Activated T-cell treated with anti-CD3 and anti-CD28 coated beads, Interleukin-2, amount 50 U/mL, for 4 hours (primary cell): Measurements from ENCODE around the gene PLIN4. TPM values are rescaled to one million over a fixed set of nuclear protein-coding genes. Genes with fewer than 3 reads are reported as not detected.
A peak's percentile ranks its signal among the peaks of the same experiment; 100 is the strongest.
"Not testable (repeated sequence)": the region's sequence is repeated elsewhere in the genome, so short reads cannot be mapped to it uniquely, and the experiment has no call there.

ENCODE experiments used
- ATAC-seq, 2 donors: fragments of 200-7000 bp; cut with Tn5 transposase; one replicate each; pipeline ENCODE4 v1.10.0; 2021
- DNase-seq: peaks from one replicate; pipeline ENCODE4 v3.0.0-alpha.2; 2020
- H3K27me3 Mint-ChIP-seq: one replicate; pipeline ENCODE4 v1.8.0; 2021; ENCODE audit warnings: low read depth, mixed read lengths
- H3K36me3 Mint-ChIP-seq: one replicate; pipeline ENCODE4 v1.8.0; 2022; ENCODE audit warnings: mixed read lengths; ENCODE audit not compliant: insufficient read depth
- H3K4me1 Mint-ChIP-seq: one replicate; pipeline ENCODE4 v1.8.0; 2021; ENCODE audit warnings: low read depth, mixed read lengths
- H3K4me3 Mint-ChIP-seq: one replicate; pipeline ENCODE4 v1.8.0; 2021; ENCODE audit warnings: mild to moderate bottlenecking, moderate library complexity, mixed read lengths
- H3K9me3 Mint-ChIP-seq: one replicate; pipeline ENCODE4 v1.8.0; 2021; ENCODE audit warnings: mixed read lengths
- total RNA-seq, 3 donors: library from RNA; stranded (reverse); gene quantifications; one replicate each; pipeline ENCODE4 v1.2.1, GENCODE V29; 2021

PLIN4 gene
- total RNA-seq, 3 donors from 2014 or later = 0.03 TPM; not detected in 2

DNA sequence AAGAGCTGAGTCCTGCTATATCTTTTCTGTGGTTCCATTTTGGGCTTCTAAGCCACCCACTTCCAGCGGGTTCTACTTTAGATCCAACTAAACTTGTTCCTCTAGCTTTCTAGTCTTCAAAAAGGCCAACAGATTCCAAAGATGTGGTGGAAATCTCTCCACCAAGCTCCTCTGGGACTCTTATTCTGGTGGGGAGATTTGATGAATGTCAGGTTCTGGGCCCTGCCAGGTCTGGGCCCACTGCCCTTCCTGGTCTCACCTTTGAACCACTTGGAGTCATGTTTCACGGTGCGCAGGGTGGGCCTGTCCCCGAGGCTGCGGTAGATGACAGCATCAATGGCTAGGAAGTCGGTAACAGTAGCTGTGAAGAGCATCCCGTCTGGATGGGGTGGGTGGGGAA, 36.4 kb upstream of the PLIN4 start:
- Mint-ChIP-seq H3K9me3 (no peaks in the 10 kb centered on the region), H3K27me3 (peaks cover 7% of the 10 kb centered on the region)

DNA sequence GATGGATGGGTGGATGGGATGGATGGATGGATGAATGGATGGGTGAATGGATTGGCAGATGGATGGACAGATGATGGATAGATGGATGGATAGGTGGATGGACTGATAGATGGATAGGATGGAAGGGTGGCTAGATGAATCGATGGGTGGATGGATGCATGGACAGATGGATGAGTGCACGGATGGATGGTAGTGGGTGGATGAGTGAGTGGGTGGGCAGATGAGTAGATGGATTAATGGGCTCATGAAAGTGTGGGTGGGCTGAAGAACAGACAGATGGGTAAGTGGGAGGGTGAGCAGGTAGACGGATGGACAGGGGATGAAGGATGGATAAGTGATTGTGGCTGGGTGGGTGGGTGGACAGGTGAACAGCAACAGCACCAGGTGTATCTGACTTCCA, 35.5 kb upstream of the PLIN4 start:
- DNase-seq = no peak
- Mint-ChIP-seq H3K4me3 (no peak overlapping the region), H3K36me3 (no peaks in the 10 kb centered on the region), H3K4me1 (no peaks in the 10 kb centered on the region), H3K9me3 (no peaks in the 10 kb centered on the region), H3K27me3 (peaks cover 9% of the 10 kb centered on the region)
- no peak for ATAC-seq

More for the DNA sequence above, 36.4 kb upstream of the PLIN4 start:
- Mint-ChIP-seq H3K36me3 (no peaks in the 10 kb centered on the region), H3K4me1 (no peaks in the 10 kb centered on the region), H3K4me3 (no peak overlapping the region)
- ATAC-seq = no peak
- DNase-seq = no peak

DNA sequence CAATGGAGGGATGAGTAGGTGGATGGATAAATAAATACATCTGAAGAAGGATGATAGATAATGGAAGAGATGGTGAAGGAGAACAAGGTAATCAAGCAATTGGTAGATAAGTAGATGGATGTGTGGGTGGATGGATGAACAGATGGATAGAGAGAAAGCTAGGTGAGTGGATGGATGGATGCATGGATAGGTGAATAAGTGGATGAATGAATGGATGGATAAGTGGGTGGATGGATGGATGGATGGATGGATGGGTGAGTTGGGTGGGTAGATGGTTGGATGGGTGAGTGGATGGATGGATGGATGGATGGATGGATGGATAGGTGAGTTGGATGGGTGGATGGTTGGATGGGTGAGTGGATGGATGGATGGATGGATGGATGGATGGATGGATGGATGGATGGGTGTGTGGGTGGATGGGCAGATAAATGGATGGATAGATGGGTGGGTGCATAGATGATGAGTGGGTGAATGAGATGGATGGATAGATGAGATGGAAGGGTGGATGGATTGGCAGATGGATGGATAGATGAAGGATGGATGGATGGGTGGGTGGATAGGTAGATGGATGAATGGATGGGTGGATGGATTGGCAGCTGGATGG, 34.9 kb upstream of the PLIN4 start:
- no peak overlapping the region for H3K4me3 Mint-ChIP-seq
- ATAC-seq (no peak), DNase-seq (no peak)
- H3K27me3 Mint-ChIP-seq = peaks cover 9% of the 10 kb centered on the region
- no peaks in the 10 kb centered on the region for H3K9me3 Mint-ChIP-seq
- H3K4me1 Mint-ChIP-seq = no peaks in the 10 kb centered on the region
- H3K36me3 Mint-ChIP-seq = no peaks in the 10 kb centered on the region

DNA sequence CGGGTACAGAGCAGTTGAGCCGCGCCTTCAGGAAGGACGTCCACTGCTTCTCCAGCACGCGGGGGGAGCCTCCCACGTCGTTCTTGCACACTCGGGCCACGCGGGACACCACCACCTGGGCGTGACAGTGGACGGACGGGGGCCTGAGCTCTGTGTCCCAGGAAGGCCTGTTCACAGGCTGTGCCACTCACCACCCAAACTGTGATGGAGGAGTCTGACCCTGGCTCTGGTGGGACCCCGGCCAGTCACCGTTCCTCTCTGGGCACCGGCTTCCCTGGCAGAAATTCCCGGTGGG, 34.2 kb upstream of the PLIN4 start:
- no peaks in the 10 kb centered on the region for H3K9me3 Mint-ChIP-seq
- no peak overlapping the region for H3K4me3 Mint-ChIP-seq
- H3K36me3 Mint-ChIP-seq = no peaks in the 10 kb centered on the region
- H3K4me1 Mint-ChIP-seq = no peaks in the 10 kb centered on the region
- no peak for DNase-seq
- no peak for ATAC-seq
- peaks cover 9% of the 10 kb centered on the region for H3K27me3 Mint-ChIP-seq

DNA sequence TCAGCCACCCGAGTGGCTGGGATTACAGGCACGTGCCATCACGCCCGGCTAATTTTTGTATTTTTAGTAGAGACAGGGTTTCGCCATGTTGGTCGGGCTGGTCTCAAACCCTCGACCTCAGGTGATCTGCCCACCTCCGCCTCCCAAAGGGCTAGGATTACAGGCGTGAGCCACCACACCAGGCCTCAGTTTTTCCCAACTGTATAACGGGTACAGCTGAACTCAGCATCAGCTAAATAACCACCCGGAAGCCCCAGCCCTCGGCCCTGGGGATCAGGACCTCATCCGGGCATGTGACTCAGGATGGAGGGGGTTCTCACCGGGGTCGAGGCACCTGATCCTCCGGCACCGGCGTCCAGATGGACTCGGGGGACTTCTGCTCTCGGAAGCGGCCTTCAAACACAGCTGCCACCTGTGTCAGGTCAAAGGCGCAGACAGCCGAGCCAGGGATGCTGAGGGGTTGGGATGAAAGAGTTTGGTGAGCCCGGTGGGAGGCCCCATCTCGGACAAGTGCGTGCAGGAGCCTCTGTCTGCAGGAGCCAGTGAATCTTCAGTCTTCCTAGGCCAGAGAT, 32.3 kb upstream of the PLIN4 start:
- ATAC-seq (no peak), DNase-seq (no peak)
- H3K4me1 Mint-ChIP-seq = no peaks in the 10 kb centered on the region
- no peaks in the 10 kb centered on the region for H3K36me3 Mint-ChIP-seq
- H3K4me3 Mint-ChIP-seq = no peak overlapping the region
- no peaks in the 10 kb centered on the region for H3K9me3 Mint-ChIP-seq
- peaks cover 9% of the 10 kb centered on the region for H3K27me3 Mint-ChIP-seq

DNA sequence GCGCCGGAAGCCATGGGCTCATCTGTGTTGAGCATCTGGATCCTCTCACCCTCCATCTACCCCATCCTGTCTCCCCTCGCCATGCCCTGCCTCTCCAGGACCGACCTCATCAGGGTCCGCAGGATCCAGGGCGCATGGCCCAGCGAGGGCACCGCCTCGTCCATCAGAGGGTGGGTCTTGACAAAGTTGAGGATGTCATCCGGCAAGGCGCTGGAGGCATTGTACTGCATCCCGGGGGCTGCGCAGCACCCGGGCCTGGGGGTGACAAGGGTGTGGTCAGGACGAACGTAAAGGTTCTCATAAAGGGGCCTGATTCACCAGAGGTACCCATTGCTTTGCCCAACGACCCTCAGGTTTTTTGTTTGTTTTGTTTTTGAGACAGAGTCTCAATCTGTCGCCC, 31.7 kb upstream of the PLIN4 start:
- no peak overlapping the region for H3K4me3 Mint-ChIP-seq
- H3K36me3 Mint-ChIP-seq = no peaks in the 10 kb centered on the region
- DNase-seq = no peak
- no peaks in the 10 kb centered on the region for H3K9me3 Mint-ChIP-seq
- no peak for ATAC-seq
- peaks cover 9% of the 10 kb centered on the region for H3K27me3 Mint-ChIP-seq
- no peaks in the 10 kb centered on the region for H3K4me1 Mint-ChIP-seq

DNA sequence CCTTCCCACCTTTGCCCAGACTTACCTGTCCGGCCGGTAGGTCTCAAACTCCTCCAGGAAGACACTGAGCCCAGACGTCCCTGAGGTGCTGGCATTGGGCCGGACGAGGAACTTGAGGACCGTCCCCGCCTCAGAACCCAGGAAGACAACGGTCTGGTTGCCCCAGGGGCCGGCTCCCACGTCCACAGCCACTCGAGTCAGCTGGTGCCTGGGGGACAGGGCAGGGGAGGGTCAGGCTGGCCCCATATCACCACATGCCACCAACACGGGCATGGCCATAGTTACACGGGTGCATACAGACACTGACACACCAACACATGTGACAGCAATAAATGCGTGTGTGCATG, 29.9 kb upstream of the PLIN4 start:
- H3K36me3 Mint-ChIP-seq = no peaks in the 10 kb centered on the region
- H3K9me3 Mint-ChIP-seq = no peaks in the 10 kb centered on the region
- ATAC-seq (no peak), DNase-seq (no peak)
- peaks cover 9% of the 10 kb centered on the region for H3K27me3 Mint-ChIP-seq
- H3K4me3 Mint-ChIP-seq = no peak overlapping the region
- H3K4me1 Mint-ChIP-seq = no peaks in the 10 kb centered on the region

DNA sequence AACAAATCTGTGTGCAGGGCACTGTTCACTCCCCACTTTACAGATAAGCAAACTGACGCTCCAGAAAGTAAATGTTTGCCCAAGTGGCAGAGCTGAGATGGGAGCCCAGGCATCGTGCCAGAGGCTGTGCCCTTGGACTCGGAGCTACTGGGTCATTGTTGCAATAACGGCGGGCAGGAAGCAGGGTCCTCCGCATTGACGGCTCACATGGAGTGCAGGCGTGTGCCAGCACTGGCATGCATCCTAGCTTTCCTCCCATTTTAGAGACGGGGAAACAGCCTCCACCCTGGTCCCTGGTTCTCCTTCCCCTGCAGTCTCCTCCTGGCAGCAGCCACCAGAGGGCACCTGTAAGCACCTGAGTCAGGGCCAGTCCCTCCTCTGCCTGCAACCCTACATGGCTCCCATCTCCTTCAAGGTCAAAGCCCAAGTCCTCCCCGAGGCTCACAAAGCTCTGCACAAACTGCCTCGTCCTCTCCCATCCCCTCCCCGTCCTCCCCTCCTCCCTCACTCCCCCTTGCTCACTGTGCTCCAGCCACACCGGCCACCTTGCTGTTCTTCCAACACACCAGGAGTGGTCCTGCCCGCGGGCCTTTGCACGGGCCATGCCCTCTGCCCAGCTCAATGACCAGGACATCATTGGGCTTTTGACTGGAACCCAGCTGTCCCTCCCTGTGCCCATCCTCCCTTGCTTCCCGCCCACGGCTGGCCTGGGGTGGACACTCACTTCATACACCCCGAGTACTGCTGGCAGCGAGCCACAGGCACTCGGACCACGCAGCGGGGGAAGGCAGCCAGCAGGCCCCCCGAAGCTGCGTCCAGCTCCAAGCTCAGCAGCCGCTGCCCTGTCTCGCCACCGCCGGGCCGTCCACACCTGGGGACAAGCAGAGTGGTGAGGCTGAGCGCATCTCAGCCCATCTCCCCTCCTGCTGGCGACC, 29.3 kb upstream of the PLIN4 start:
- ATAC-seq (peak; percentile 32 to 34), DNase-seq (no peak)
- Mint-ChIP-seq H3K9me3 (no peaks in the 10 kb centered on the region), H3K36me3 (no peaks in the 10 kb centered on the region), H3K4me3 (no peak overlapping the region), H3K4me1 (no peaks in the 10 kb centered on the region), H3K27me3 (peaks cover 7% of the 10 kb centered on the region)

DNA sequence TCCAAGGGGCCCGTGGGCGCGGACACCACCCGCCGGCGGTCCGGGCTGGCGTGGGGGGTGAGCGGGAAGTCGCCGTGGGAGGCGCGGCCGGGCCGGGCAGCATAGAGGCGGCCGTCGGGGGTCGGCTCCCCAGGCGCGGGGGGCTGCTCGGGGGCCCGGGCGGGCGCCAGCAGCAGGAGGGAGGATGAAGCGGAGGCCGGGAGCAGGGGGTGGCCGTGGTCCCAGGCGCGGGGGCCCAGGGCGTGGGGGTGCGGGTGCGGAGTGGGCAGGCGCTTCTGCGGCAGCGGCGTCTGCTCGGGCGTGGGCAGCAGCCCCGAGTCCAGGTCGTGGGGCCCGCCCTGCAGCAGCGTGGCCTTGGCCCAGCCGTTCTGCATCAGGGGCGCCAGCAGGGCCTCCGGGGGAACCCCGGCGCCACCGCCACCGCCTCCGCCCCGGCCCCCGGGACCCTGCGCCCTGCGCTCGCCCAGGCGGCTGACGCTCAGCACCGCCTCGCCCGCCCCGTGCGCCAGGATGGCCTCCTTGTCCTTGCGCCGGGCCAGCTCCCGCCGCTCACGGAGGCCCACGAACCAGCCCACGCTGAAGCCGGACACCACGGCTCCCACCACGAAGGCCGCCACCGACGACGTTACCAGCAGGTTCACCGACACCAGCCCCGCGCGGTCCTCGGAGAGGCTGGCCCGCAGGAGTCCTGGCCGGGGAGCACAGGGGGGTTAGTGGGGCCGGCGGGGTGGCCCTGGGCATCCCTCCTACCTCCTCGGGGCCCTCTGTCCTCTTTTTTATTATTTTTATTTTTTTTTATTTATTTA, 25.8 kb upstream of the PLIN4 start:
- peaks cover 5% of the 10 kb centered on the region for H3K27me3 Mint-ChIP-seq
- ATAC-seq (no peak), DNase-seq (no peak)
- peaks cover 3% of the 10 kb centered on the region for H3K9me3 Mint-ChIP-seq
- H3K36me3 Mint-ChIP-seq = no peaks in the 10 kb centered on the region
- no peak overlapping the region for H3K4me3 Mint-ChIP-seq
- H3K4me1 Mint-ChIP-seq = peaks cover 5% of the 10 kb centered on the region

DNA sequence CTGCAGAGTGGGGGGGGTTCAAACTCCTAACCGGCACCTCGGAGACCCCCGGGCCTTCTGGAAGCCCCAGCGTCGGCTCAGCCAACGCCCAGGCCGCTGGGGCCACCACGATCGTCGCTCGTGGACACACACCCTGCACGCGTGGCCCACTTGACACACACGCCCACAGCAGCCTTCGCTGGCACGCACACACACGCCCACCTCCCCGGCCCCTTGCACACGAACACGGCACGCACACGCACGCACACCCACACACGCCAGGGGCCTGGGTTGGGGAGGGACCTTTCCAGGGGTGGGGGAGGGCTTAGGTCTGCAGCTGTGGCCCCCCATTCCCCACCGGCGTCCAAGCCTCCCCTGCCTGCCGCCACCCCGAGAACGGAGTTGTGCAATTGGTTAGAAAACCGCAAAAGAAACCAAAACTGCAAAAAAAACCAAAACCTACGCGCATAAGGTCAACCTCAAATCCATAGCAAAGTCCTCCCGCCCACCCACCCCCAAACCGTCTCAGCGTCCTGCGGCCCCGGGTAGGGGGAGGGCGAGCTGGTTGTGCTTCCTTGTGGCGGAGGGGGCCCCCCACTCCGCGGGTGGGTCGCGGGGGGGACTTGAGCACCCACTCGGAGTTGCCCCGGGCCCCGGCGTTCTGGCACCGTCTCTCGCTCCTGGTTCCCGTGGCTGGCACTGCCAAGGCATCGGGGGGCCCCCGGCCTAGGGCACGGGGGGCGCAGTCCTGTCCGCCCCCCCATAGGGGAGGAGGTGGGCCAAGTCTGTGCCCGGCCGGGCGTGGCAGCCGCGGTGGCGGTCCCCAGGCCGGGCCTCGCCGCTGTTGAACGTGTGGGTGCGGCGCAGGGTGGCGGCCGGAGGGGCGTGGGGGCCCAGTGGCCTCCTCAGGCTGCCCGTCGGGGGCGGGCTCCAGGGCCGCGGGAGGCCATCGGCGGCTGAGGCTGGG, 24.9 kb upstream of the PLIN4 start:
- Mint-ChIP-seq H3K36me3 (no peaks in the 10 kb centered on the region), H3K9me3 (peaks cover 3% of the 10 kb centered on the region), H3K4me1 (peaks cover 5% of the 10 kb centered on the region), H3K27me3 (peaks cover 10% of the 10 kb centered on the region), H3K4me3 (no peak overlapping the region)
- DNase-seq = no peak
- ATAC-seq = no peak

DNA sequence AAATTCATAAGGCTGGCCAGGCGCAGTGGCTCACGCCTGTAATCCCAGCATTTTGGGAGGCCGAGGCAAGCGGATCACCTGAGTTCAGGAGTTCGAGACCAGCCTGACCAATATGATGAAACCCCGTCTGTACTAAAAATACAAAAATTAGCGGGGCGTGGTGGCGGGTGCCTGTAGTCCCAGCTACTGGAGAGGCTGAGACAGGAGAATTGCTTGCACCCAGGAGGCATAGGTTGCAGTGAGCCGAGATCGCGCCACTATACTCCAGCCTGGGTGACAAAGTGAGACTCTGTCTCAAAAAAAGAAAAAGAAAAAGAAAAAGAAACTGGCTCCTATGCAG, 23.5 kb upstream of the PLIN4 start:
- H3K4me1 Mint-ChIP-seq, H3K4me3 Mint-ChIP-seq, ATAC-seq, H3K9me3 Mint-ChIP-seq, H3K36me3 Mint-ChIP-seq, DNase-seq: not testable (repeated sequence)
- peaks cover 16% of the 10 kb centered on the region for H3K27me3 Mint-ChIP-seq

DNA sequence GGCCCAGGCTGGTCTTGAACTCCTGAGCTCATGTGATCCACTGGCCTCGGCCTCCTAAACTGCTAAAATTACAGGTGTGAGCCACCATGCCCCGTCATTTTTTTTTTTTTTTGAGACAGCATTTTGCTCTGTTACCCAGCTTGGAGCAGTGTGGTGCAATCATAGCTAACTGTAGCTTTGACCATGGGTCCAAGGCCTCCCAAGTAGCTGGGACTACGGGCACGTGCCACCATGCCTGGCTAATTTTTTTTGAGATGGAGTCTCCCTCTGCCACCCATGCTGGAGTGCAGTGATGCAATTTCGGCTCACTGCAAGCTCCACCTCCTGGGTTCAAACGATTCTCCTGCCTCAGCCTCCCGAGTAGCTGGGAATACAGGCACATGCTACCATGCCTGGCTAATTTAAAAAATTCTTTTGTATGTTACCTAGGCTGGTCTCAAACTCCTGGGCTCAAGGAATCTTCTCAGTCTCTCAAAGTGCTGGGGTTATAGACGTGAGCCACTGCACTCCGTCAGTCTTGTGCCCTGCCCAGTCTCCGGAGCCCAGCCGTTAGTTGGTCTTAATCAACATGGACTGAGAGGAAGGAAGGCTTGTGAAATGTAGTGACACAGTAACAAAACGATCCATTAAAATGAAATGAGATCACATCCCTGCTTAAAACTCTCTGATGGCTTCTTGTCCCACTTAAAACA, 23.0 kb upstream of the PLIN4 start:
- peaks cover 16% of the 10 kb centered on the region for H3K27me3 Mint-ChIP-seq
- peaks cover 3% of the 10 kb centered on the region for H3K9me3 Mint-ChIP-seq
- ATAC-seq (no peak), DNase-seq (no peak)
- no peak overlapping the region for H3K4me3 Mint-ChIP-seq
- peaks cover 5% of the 10 kb centered on the region for H3K4me1 Mint-ChIP-seq
- no peaks in the 10 kb centered on the region for H3K36me3 Mint-ChIP-seq
